ENCODE measurements around the gene TMEM100.

The TMEM100 gene

DNA sequence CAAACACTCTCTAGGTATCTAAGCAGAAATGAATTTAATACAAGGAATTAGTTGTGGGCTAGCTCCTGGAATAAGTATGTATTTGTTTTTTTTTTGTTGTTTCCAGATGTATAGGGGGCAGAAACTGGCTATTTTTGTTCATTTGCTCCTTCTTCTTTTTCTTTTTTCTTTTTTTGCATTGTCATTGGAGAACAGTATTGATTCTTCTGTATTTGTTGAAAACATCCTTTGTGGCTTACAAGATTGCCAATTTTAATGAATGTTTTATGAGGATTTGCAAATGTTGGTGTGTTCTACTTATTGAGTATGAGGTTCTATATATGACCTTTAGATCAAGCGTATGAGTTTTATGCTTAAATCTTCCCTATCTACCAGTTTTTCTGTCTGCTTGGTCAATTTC lies 22.6 kb upstream of the TMEM100 start:
- Histone ChIP-seq H3K4me3 (no peak overlapping the region), H3K27ac (no peak overlapping the region)
- TF ChIP-seq, protein P1, sequence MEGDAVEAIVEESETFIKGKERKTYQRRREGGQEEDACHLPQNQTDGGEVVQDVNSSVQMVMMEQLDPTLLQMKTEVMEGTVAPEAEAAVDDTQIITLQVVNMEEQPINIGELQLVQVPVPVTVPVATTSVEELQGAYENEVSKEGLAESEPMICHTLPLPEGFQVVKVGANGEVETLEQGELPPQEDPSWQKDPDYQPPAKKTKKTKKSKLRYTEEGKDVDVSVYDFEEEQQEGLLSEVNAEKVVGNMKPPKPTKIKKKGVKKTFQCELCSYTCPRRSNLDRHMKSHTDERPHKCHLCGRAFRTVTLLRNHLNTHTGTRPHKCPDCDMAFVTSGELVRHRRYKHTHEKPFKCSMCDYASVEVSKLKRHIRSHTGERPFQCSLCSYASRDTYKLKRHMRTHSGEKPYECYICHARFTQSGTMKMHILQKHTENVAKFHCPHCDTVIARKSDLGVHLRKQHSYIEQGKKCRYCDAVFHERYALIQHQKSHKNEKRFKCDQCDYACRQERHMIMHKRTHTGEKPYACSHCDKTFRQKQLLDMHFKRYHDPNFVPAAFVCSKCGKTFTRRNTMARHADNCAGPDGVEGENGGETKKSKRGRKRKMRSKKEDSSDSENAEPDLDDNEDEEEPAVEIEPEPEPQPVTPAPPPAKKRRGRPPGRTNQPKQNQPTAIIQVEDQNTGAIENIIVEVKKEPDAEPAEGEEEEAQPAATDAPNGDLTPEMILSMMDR (IDR thresholded peaks at IDR 0.05), result no peak
- DNase-seq (ENCODE audit: low spot score), result no peak

DNA sequence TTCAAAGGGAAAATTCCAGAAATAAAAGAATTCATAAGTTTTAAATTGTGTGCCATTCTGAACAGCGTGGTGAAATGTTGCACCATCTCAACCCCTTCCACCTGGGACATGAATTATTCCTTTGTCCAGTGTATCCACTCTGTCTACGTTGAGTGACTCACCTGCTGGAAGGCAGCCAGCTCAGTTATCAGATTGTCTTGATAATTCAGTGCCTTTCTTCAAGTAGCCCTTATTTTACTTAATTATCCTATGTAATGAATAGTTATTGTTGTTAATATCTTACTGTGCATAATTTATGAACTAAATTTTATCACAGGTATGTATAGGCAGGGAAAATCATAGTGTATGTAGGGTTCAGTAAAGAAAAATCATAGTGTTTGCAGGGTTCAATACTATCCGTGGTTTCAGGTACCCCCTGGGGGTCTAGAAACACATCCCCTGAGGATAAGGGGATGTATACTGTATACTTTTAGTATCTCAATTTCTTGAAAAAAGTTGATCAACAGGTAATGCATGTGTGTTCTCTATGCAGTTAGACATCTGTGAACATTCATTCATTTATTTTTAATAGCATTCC lies 20.5 kb upstream of the TMEM100 start:
- TF ChIP-seq, protein P1 (IDR thresholded peaks at IDR 0.05), result no peak
- no peak overlapping the region for H3K27ac ChIP-seq
- no peak for DNase-seq (ENCODE audit: low spot score)
- no peak overlapping the region for H3K4me3 ChIP-seq

DNA sequence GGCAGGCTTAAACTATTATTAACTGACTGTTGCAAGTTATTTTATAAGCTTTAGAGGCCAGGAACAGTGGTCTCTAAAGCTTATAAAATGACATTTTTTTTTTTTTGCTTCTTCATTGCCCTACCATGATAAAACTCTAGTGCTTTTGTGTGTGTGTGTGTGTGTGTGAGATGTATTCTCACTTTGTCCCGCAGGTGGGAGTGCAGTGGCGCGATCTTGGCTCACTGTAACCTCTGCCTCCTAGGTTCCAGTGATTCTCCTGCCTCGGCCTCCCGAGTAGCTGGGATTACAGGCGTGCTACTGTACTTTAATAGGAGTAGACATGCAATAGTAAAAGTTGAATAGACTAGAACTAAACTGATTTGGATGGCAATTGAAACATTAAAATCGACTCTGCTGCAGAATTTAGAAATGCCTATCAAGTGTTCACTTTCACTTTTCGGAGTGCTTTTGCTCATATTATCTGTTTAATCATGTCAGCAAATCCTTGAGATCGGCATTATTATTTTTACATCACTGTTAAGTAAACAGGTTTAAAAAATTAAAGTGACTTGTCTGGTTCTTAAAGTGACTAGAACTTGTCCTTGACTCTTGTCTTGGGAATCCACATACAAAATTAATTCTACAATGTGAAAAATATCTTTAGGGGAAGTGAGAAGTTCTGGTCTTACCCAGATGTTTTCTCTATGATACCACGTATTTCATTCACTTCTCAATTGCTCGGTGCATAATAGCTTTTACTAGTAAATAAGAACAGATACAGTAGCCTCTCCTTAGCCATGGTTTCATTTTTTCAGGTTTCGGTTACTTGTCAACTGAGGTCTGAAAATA lies 19.8 kb upstream of the TMEM100 start:
- Histone ChIP-seq H3K27ac (no peak overlapping the region), H3K4me3 (no peak overlapping the region)
- DNase-seq (ENCODE audit: low spot score), result no peak
- TF ChIP-seq, protein P1 (IDR thresholded peaks at IDR 0.05), result no peak

DNA sequence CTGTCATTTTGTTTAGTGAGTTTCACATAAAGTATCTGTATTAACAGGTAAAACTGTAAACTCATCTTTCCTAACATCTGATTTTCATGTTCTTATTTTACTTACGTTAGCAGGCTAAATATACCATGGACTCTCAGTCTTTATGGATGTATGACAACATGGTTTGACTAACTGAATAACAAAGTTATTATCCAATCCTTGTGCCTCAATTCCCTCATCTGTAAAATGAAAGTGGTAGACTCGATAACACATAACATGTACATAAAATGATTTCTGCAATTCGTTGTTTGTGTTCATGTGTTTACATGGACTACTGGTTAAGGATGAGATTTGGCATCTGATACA lies 18.7 kb upstream of the TMEM100 start:
- no peak overlapping the region for H3K4me3 ChIP-seq
- H3K27ac ChIP-seq, result no peak overlapping the region
- TF ChIP-seq, protein P1 (IDR thresholded peaks at IDR 0.05), result no peak
- no peak for DNase-seq (ENCODE audit: low spot score)

DNA sequence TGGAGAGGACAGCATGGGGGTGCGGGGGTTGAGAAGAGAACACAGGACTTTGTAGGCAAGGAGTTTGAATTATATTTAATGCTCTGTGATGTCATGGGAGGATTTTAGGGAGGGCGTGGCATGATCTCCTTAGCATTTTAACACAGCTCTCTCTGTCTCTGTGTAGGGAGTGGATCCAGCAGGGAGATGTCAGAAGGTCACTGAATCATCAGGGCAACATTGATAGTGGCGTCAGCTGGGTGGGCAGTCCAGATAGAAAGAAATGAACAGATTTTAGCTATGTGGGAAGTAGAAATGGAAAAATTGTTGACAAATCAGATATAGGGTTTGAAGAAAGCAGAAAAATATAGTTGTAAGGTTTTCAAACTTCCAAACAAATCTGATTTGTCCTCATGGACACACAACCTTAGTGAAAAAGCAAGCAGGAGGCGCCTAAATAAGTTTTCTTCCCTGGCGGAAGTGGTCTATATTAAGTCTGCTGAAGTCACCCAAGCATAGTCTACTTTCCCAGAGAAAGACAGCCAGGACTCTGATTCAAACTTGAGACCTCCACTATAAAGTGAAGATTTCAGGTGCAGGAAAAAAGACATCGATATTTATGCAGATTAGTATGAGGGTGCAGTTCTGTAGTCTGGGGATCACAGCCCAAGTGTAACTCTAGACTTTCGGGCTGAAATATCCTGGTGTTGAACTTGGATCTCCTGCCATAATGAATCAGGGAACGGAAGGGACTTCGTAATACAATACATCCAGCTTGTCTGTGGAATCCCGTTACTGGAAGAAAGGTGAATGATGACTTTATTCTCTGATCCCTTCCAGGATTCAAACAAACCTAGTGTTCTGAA lies 18.1 kb upstream of the TMEM100 start:
- DNase-seq (ENCODE audit: low spot score), result no peak

DNA sequence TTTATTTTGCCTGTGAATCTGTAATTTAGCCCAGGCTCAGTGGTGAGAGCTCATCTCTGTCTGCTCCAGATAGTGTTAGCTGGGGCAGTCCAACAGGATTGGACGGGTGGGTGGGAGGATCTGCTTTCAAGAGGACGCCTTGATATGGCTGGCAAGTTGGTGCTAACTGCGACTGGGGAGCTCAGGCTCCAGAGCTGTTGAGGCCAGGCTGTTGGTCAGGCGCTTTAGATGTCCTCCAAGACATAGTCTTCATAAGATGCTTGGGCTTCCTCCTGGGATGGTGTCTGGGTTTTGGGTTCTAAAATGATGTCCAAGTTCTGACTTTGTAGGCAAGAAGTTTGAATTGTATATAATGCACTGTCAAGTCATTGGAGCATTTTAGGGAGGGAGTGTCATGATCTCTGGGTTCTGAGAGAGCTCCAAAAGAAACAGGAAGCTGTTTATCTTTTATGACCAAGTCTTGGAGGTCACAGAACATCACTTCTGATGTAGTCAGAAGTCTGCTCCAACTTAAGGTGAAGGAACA lies 15.4 kb upstream of the TMEM100 start:
- DNase-seq (ENCODE audit: low spot score), result no peak
- TF ChIP-seq, protein P1 (IDR thresholded peaks at IDR 0.05), result no peak
- H3K4me3 ChIP-seq, result no peak overlapping the region
- no peak overlapping the region for H3K27ac ChIP-seq

More for the DNA sequence above, 18.1 kb upstream of the TMEM100 start:
- TF ChIP-seq, protein P1 (IDR thresholded peaks at IDR 0.05), result no peak
- no peak overlapping the region for H3K4me3 ChIP-seq
- no peak overlapping the region for H3K27ac ChIP-seq

Measured in coronary artery (tissue), 2 donors.